ENCODE measurements around the gene SCAI. TPM values are rescaled to one million over a fixed set of nuclear protein-coding genes. Genes with fewer than 3 reads are reported as not detected.

Gene SCAI
- total and polyA plus RNA-seq, 9 donors, result 3.1 to 13.3 (median 9.2) TPM

DNA sequence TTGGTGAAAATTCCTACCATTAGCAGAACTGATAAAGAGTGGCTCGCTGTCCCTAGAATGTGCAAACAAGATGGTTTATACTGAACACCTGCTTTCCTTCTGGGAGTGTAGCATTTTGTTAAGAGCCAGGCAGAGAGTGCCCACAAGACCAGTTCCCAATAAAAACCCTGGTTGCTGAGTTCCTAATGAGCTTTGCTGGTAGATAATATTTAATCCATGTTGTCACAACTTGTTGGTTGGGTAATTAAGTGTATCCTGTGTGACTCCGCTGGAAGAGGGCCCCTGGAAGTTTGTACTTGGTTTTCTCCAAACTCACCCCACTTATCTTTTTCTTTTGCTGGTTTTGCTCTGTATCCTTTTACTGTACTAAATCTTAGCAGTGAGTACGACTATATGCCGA is 162.9 kb downstream of the SCAI start:
- Histone ChIP-seq H3K27ac (no peak overlapping the region), H3K4me1 (ENCODE audit: insufficient read depth) (no peaks in the 10 kb centered on the region), H3K4me3 (no peak overlapping the region), H3K27me3 (no peaks in the 10 kb centered on the region), H3K36me3 (no peaks in the 10 kb centered on the region), H3K9me3 (no peaks in the 10 kb centered on the region)
- 59 to 87% (median 68%) methylated on average over 4 of the region's 4 CpGs for WGBS, 3 donors
- intact Hi-C loops (cut with DNase I), result no loop called here
- DNase-seq, result no peak
- TF ChIP-seq EP300 (IDR thresholded peaks at IDR 0.05) (no peak), POLR2A (IDR thresholded peaks at IDR 0.05) (no peak)

DNA sequence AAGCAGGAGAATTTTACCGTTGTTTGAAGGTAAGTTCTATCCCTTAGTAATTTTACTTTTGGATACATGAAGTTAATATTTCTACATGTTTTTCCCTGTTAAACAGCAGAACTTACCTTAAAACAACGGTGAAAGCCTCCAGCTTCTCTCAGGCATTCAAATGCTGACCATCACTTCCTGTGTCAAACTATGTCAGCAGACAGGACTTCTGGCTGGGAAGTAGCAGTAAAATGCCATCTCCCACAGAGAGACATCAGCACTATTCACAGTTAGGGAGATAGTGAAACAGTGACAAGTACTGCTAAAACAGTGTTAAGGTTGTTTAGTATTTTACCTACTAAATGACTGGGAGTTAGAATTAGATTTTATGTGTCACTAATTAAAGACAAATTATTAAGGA is 168.2 kb downstream of the SCAI start:
- H3K27ac ChIP-seq, result no peak overlapping the region
- intact Hi-C loops (cut with DNase I), result no loop called here
- 54 to 69% (median 63%) methylated on average over 2 of the region's 2 CpGs for WGBS, 3 donors
- no peak for TF ChIP-seq EP300 (IDR thresholded peaks at IDR 0.05)
- TF ChIP-seq POLR2A (IDR thresholded peaks at IDR 0.05), result no peak
- TF ChIP-seq, protein P1, sequence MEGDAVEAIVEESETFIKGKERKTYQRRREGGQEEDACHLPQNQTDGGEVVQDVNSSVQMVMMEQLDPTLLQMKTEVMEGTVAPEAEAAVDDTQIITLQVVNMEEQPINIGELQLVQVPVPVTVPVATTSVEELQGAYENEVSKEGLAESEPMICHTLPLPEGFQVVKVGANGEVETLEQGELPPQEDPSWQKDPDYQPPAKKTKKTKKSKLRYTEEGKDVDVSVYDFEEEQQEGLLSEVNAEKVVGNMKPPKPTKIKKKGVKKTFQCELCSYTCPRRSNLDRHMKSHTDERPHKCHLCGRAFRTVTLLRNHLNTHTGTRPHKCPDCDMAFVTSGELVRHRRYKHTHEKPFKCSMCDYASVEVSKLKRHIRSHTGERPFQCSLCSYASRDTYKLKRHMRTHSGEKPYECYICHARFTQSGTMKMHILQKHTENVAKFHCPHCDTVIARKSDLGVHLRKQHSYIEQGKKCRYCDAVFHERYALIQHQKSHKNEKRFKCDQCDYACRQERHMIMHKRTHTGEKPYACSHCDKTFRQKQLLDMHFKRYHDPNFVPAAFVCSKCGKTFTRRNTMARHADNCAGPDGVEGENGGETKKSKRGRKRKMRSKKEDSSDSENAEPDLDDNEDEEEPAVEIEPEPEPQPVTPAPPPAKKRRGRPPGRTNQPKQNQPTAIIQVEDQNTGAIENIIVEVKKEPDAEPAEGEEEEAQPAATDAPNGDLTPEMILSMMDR (IDR thresholded peaks at IDR 0.05), result no peak
- DNase-seq, result no peak
- H3K27me3 ChIP-seq, result no peaks in the 10 kb centered on the region
- no peaks in the 10 kb centered on the region for H3K36me3 ChIP-seq
- H3K4me1 ChIP-seq (ENCODE audit: insufficient read depth), result no peaks in the 10 kb centered on the region
- H3K9me3 ChIP-seq, result no peaks in the 10 kb centered on the region
- H3K4me3 ChIP-seq, result no peak overlapping the region

DNA sequence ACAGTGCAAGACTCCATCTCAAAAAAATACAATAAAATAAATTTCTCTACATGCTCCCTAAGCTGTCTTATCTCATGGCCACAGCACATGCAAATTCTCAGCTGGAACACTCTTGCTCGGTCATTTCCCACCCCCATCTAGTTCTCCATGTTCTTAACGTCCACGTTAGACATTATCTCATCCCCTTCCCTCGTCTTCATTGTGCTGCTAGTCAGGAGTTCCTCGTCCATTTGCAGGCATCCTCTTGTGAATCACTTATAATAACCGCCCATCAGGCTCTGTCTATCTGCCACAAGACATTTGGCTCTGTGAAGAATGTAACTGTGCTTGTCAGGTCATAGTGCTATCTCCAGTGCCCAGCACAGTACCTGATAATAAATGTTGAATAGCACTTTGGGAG is 169.5 kb downstream of the SCAI start:
- Histone ChIP-seq H3K9me3 (no peaks in the 10 kb centered on the region), H3K4me3 (no peak overlapping the region), H3K4me1 (ENCODE audit: insufficient read depth) (no peaks in the 10 kb centered on the region), H3K27ac (no peak overlapping the region), H3K36me3 (no peaks in the 10 kb centered on the region), H3K27me3 (no peaks in the 10 kb centered on the region)
- DNase-seq, result no peak
- intact Hi-C loops (cut with DNase I), result no loop called here
- TF ChIP-seq, protein P1 (IDR thresholded peaks at IDR 0.05), result no peak
- no peak for TF ChIP-seq EP300 (IDR thresholded peaks at IDR 0.05)
- TF ChIP-seq POLR2A (IDR thresholded peaks at IDR 0.05), result no peak
- WGBS, 3 donors, result 93 to 96% (median 94%) methylated on average over 6 of the region's 6 CpGs

DNA sequence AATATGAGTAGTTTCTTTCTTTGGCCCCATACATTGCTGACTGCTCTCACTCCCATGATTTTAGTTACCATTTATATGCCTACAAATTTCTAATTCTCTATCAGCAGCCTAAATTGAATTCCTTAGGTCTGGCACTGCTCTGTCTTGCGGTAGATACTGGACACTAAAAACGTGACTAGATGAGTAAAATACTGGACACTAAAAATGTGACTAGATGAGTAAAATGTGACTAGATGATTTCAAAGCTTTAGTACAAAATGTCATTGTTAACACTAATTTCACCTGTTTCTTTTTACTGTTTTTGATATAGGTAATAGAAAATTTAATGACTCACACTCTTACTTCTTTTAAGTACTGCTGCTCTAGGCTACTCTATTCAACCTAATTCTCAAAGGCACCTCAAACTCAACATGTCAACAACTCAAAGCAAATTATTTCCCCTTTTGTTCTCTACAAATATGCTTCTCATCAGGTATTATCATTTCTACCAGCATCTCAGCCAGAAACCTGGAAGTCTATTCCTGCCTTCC is 171.0 kb downstream of the SCAI start:
- no peak overlapping the region for H3K4me3 ChIP-seq
- TF ChIP-seq, protein P1 (IDR thresholded peaks at IDR 0.05), result no peak
- TF ChIP-seq POLR2A (IDR thresholded peaks at IDR 0.05), result no peak
- no peak for TF ChIP-seq EP300 (IDR thresholded peaks at IDR 0.05)
- H3K36me3 ChIP-seq, result no peaks in the 10 kb centered on the region
- no peaks in the 10 kb centered on the region for H3K9me3 ChIP-seq
- H3K27ac ChIP-seq, result no peak overlapping the region
- no peaks in the 10 kb centered on the region for H3K4me1 ChIP-seq (ENCODE audit: insufficient read depth)
- no peak for DNase-seq
- intact Hi-C loops (cut with DNase I), result no loop called here
- WGBS, 3 donors, result 92 to 95% (median 93%) methylated on average over 2 of the region's 2 CpGs
- no peaks in the 10 kb centered on the region for H3K27me3 ChIP-seq

DNA sequence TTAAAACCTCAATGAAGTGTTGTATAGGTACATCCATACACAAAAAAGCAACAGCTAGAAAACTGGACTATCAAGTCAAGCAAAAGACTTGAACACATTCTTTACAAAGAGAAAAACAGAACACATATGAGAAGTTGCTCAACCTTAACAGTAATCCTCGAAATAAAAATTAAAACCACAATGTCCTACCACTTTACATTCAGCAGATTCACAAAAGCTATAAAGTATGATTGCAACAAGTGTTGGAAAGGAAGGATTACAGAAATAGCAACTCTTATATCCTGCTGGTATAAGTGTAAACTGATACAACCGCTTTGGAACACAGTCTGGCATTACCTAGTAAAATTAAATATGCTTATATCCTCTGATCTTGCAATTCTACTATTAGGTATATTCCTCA is 173.9 kb downstream of the SCAI start:
- Histone ChIP-seq H3K27ac (no peak overlapping the region), H3K4me3 (no peak overlapping the region), H3K4me1 (ENCODE audit: insufficient read depth) (no peaks in the 10 kb centered on the region), H3K9me3 (no peaks in the 10 kb centered on the region), H3K27me3 (no peaks in the 10 kb centered on the region), H3K36me3 (no peaks in the 10 kb centered on the region)
- intact Hi-C loops (cut with DNase I), result loop anchor here in 1 of 4 donors (5.0 kb wide), 1 partner anchor 1682 kb away; no protein-coding TSS in a partner anchor
- WGBS, 3 donors, result 92 to 95% (median 93%) methylated on average over 2 of the region's 2 CpGs
- TF ChIP-seq POLR2A (IDR thresholded peaks at IDR 0.05) (no peak), EP300 (IDR thresholded peaks at IDR 0.05) (no peak)
- TF ChIP-seq, protein P1 (IDR thresholded peaks at IDR 0.05), result no peak
- no peak for DNase-seq

Measured in ovary (tissue), 9 donors.